HG03097 (cell line): ENCODE data around the gene PPM1H.
A peak's percentile ranks its signal among the peaks of the same experiment; 100 is the strongest.

Experiments
- ATAC-seq: cut with Tn5 transposase; IDR thresholded peaks from one replicate; pipeline ENCODE4 v1.9.1; 2021; ENCODE audit not compliant: unreplicated experiment, low FRiP score

Gene PPM1H

GRCh38 chr12:62658910-62659309 is 276.0 kb downstream of the PPM1H start:
- no peak for ATAC-seq

GRCh38 chr12:62657363-62657632 is 277.7 kb downstream of the PPM1H start:
- ATAC-seq = no peak

- ATAC-seq = no peak
These were observed 278.2 kb downstream of the PPM1H start for GRCh38 chr12:62656591-62657362.

GRCh38 chr12:62655666-62656151 is 279.2 kb downstream of the PPM1H start:
- no peak for ATAC-seq

GRCh38 chr12:62654326-62655241 is 280.4 kb downstream of the PPM1H start:
- no peak for ATAC-seq

GRCh38 chr12:62653740-62654139 is 281.2 kb downstream of the PPM1H start:
- no peak for ATAC-seq

GRCh38 chr12:62653304-62653703 is 281.6 kb downstream of the PPM1H start:
- no peak for ATAC-seq

GRCh38 chr12:62651138-62651537 is 283.8 kb downstream of the PPM1H start:
- ATAC-seq = no peak

GRCh38 chr12:62649412-62650138 is 285.4 kb downstream of the PPM1H start:
- no peak for ATAC-seq

GRCh38 chr12:62647586-62647985 is 287.4 kb downstream of the PPM1H start:
- no peak for ATAC-seq

GRCh38 chr12:62646566-62646965 is 288.4 kb downstream of the PPM1H start:
- no peak for ATAC-seq

- ATAC-seq = no peak
These were observed 291.5 kb downstream of the PPM1H start for GRCh38 chr12:62643486-62643885.

GRCh38 chr12:62642486-62642885 is 292.5 kb downstream of the PPM1H start:
- ATAC-seq = no peak

GRCh38 chr12:62640910-62641448 is 294.0 kb downstream of the PPM1H start:
- peak; percentile 93 for ATAC-seq

GRCh38 chr12:62637679-62638078 is 297.3 kb downstream of the PPM1H start:
- ATAC-seq = no peak

- ATAC-seq = no peak
These were observed 299.3 kb downstream of the PPM1H start for GRCh38 chr12:62635649-62636048.

- peak; percentile 40 for ATAC-seq
These were observed 302.5 kb downstream of the PPM1H start for GRCh38 chr12:62632411-62632918.

- ATAC-seq = peak; percentile 57
These were observed 303.2 kb downstream of the PPM1H start for GRCh38 chr12:62631471-62632410.

- no peak for ATAC-seq
These were observed 304.8 kb downstream of the PPM1H start for GRCh38 chr12:62629971-62630739.
